Measurements from ENCODE around the gene WFIKKN1. TPM values are rescaled to one million over a fixed set of nuclear protein-coding genes. Genes with fewer than 3 reads are reported as not detected.

Gene WFIKKN1
- total RNA-seq, 1 experiment from 2014 or later: 0.47 TPM

- Histone ChIP-seq H3K9me2 (ENCODE audit: insufficient read depth) (no peaks in the 10 kb centered on the region), H3K79me2 (ENCODE audit: insufficient read depth, low read length) (no peaks in the 10 kb centered on the region), H2AFZ (ENCODE audit: low read depth, low read length, poor library complexity, severe bottlenecking) (no peak overlapping the region), H3K36me3 (ENCODE audit: control insufficient read depth in 1 of 2, insufficient read depth in 2 of 2, low read length in 2 of 2) (no peaks in the 10 kb centered on the region), H3K27ac (ENCODE audit: low read depth, low read length) (peak overlapping the region; percentile 64; the same call in 1 of the 2 replicates), H3K4me2 (ENCODE audit: low read length) (peak overlapping the region; percentile 21; the same call in 1 of the 2 replicates), H3K9me3 (ENCODE audit: control insufficient read depth in 1 of 2, insufficient read depth in 1 of 2, low read depth in 1 of 2, low read length in 2 of 2) (no peaks in the 10 kb centered on the region), H3K9ac (ENCODE audit: low read length) (no peak overlapping the region), H3K27me3 (ENCODE audit: insufficient read depth, low read length) (no peaks in the 10 kb centered on the region), H4K20me1 (ENCODE audit: insufficient read depth) (no peaks in the 10 kb centered on the region), H3K4me3 (replicated peaks in 1 of 2; ENCODE audit: low read depth in 1 of 2, low read length in 2 of 2) (no peak overlapping the region), H3K4me1 (ENCODE audit: control insufficient read depth in 1 of 2, insufficient read depth in 2 of 2, low read length in 2 of 2) (peaks cover 3 to 9% of the 10 kb centered on the region in 2 experiments; a peak in 2 of 4 replicates)
- TF ChIP-seq SIN3A (IDR thresholded peaks at IDR 0.05; ENCODE audit: low read depth) (no peak), ZNF274 (IDR thresholded peaks at IDR 0.05; ENCODE audit: low read depth, low read length) (no peak)
- intact Hi-C loops (cut with micrococcal nuclease): loop anchor here (2.0 kb wide), 1 partner anchor 81 kb away; no protein-coding TSS in a partner anchor
- ATAC-seq (no peak), DNase-seq (ENCODE audit: low read depth, low spot score) (no peak)
- ChIA-PET POLR2A (interaction anchor here (1.9 kb wide), 1 partner anchor 9 kb away, joined by 4 read pairs; no protein-coding TSS in a partner anchor), RAD21 (ENCODE audit: low non-redundant PET in 1 of 2, low total read pairs in 2 of 2, uncharacterized antibody in 2 of 2, unreplicated experiment in 2 of 2) (no interaction called here), CTCF (interaction anchor here (1.0 to 2.6 kb wide), 3 partner anchors 12 to 81 kb away, joined by 3 to 13 read pairs (median 3); partner anchors contain the start of genes METTL26 and WDR90)
- no TSS peak for BruUV-seq (replicated peaks)
These were observed 29.3 kb downstream of the WFIKKN1 start for GRCh38 chr16:660132-660458.

- Histone ChIP-seq H3K79me2 (ENCODE audit: insufficient read depth, low read length) (no peaks in the 10 kb centered on the region), H3K36me3 (ENCODE audit: control insufficient read depth in 1 of 2, insufficient read depth in 2 of 2, low read length in 2 of 2) (no peaks in the 10 kb centered on the region), H3K9me3 (ENCODE audit: control insufficient read depth in 1 of 2, insufficient read depth in 1 of 2, low read depth in 1 of 2, low read length in 2 of 2) (no peaks in the 10 kb centered on the region), H3K4me3 (replicated peaks in 1 of 2; ENCODE audit: low read depth in 1 of 2, low read length in 2 of 2) (no peak overlapping the region), H3K4me1 (ENCODE audit: control insufficient read depth in 1 of 2, insufficient read depth in 2 of 2, low read length in 2 of 2) (peaks cover 3 to 9% of the 10 kb centered on the region in 2 experiments; a peak in 2 of 4 replicates), H4K20me1 (ENCODE audit: insufficient read depth) (no peaks in the 10 kb centered on the region), H3K9me2 (ENCODE audit: insufficient read depth) (no peaks in the 10 kb centered on the region), H3K27ac (ENCODE audit: low read depth, low read length) (peak overlapping the region; percentile 67; the same call in 1 of the 2 replicates), H3K9ac (ENCODE audit: low read length) (peak overlapping the region; percentile 33; the same call in 1 of the 2 replicates), H3K4me2 (ENCODE audit: low read length) (peak overlapping the region; percentile 30), H3K27me3 (ENCODE audit: insufficient read depth, low read length) (no peaks in the 10 kb centered on the region), H2AFZ (ENCODE audit: low read depth, low read length, poor library complexity, severe bottlenecking) (no peak overlapping the region)
- ChIA-PET POLR2A (interaction anchor here (1.9 kb wide), 1 partner anchor 9 kb away, joined by 4 read pairs; no protein-coding TSS in a partner anchor), CTCF (interaction anchor here (1.0 to 2.6 kb wide), 3 partner anchors 12 to 81 kb away, joined by 3 to 13 read pairs (median 3); partner anchors contain the start of genes METTL26 and WDR90), RAD21 (ENCODE audit: low non-redundant PET in 1 of 2, low total read pairs in 2 of 2, uncharacterized antibody in 2 of 2, unreplicated experiment in 2 of 2) (no interaction called here)
- intact Hi-C loops (cut with micrococcal nuclease): loop anchor here (2.0 kb wide), 1 partner anchor 82 kb away; no protein-coding TSS in a partner anchor
- peak; percentile 94 for ATAC-seq
- no TSS peak for BruUV-seq (replicated peaks)
- peak; percentile 53 for DNase-seq (ENCODE audit: low read depth, low spot score)
- TF ChIP-seq EZH2phosphoT487 (IDR thresholded peaks at IDR 0.05; ENCODE audit: borderline replicate concordance): no peak
- 0 out of 2 replicates have a peak, but pooled peaks have one; percentile 18 for TF ChIP-seq POLR2AphosphoS5 (IDR thresholded peaks at IDR 0.05; ENCODE audit: low read depth, low read length)
- TF ChIP-seq CTCF (IDR thresholded peaks at IDR 0.05 in 2 of 3, conservative IDR thresholded peaks at IDR 0.05 in 1 of 3; ENCODE audit: borderline replicate concordance in 1 of 3, insufficient read depth in 1 of 3, low read depth in 2 of 3, low read length in 2 of 3): peak; percentile 26 to 44 (median 42); a peak in 5 of 6 replicates
- no peak for TF ChIP-seq FOSL1 (IDR thresholded peaks at IDR 0.05; ENCODE audit: low read depth)
- TF ChIP-seq SP1 (IDR thresholded peaks at IDR 0.05; ENCODE audit: low read depth): no peak
- TF ChIP-seq RAD21 (IDR thresholded peaks at IDR 0.05; ENCODE audit: low read depth): peak; percentile 33
- TF ChIP-seq SRF (IDR thresholded peaks at IDR 0.05; ENCODE audit: low read depth): no peak
- no peak for TF ChIP-seq ZFX (IDR thresholded peaks at IDR 0.05)
- no peak for TF ChIP-seq ATF3 (IDR thresholded peaks at IDR 0.05)
- TF ChIP-seq MAX (IDR thresholded peaks at IDR 0.05): peak; percentile 45; the same call in 1 of the 2 replicates
- no peak for TF ChIP-seq ELF1 (IDR thresholded peaks at IDR 0.05; ENCODE audit: borderline replicate concordance, low read depth)
- TF ChIP-seq POLR2A (IDR thresholded peaks at IDR 0.05; ENCODE audit: borderline replicate concordance, extremely low read depth, insufficient read depth, insufficient read length): no peak
- TF ChIP-seq CBX3 (IDR thresholded peaks at IDR 0.05; ENCODE audit: low read depth): no peak
These were observed 29.8 kb downstream of the WFIKKN1 start for GRCh38 chr16:660459-661183.
